H1 (cell line): ENCODE measurements around the gene SMG1. TPM values are rescaled to one million over a fixed set of nuclear protein-coding genes. Genes with fewer than 3 reads are reported as not detected.

Experiments
- CTCF ChIA-PET: fragments of 300-600 bp; sonication (Branson Sonifier 250); formaldehyde crosslinking; loops from one replicate; lab custom pipeline; 2021; ENCODE audit not compliant: partially characterized antibody; lab: Charles Lee
- POLR2A ChIA-PET: fragments of 300-600 bp; sonication (Branson Sonifier 250); formaldehyde crosslinking; loops from one replicate; lab custom pipeline; 2021; ENCODE audit warnings: inconsistent platforms; ENCODE audit not compliant: partially characterized antibody; lab: Charles Lee
- DNase-seq, 2 experiments: peaks; one replicate each; pipeline versions ENCODE4 v3.0.0 to v3.0.0-alpha.2; 2010 to 2022; ENCODE audit warnings: low spot score in 2 of 2, low read depth in 1 of 2, mixed read lengths in 1 of 2
- FAIRE-seq: peaks from 2 replicates; lab custom pipeline; 2011; peaks lifted over from hg19 to GRCh38; lab: Jason Lieb, UNC
- H2AFZ ChIP-seq: 2 replicates; pipeline ENCODE4 v1.8.1; 2012; ENCODE audit warnings: low read length, inconsistent platforms
- H2AK5ac ChIP-seq: 2 replicates; pipeline ENCODE4 v1.6.1; 2013; ENCODE audit warnings: low read depth, low read length
- H2BK120ac ChIP-seq: replicated peaks from 2 replicates; pipeline ENCODE3; 2013; ENCODE audit warnings: low read depth, low read length, inconsistent platforms
- H2BK12ac ChIP-seq: 2 replicates; pipeline ENCODE4 v1.6.1; 2013; ENCODE audit warnings: low read depth, low read length
- H2BK15ac ChIP-seq: 2 replicates; pipeline ENCODE4 v1.6.1; 2013; ENCODE audit warnings: low read length
- H2BK20ac ChIP-seq: 2 replicates; pipeline ENCODE4 v1.6.1; 2013; ENCODE audit warnings: low read length
- H2BK5ac ChIP-seq: 2 replicates; pipeline ENCODE4 v1.6.1; 2013; ENCODE audit warnings: low read depth, low read length
- H3K14ac ChIP-seq: 2 replicates; pipeline ENCODE4 v1.6.1; 2013; ENCODE audit warnings: inconsistent platforms; ENCODE audit not compliant: insufficient read length
- H3K18ac ChIP-seq: 2 replicates; pipeline ENCODE4 v1.6.1; 2013; ENCODE audit warnings: low read length; ENCODE audit errors: extremely low read depth
- H3K23ac ChIP-seq: 2 replicates; pipeline ENCODE4 v1.6.1; 2013; ENCODE audit warnings: inconsistent platforms; ENCODE audit not compliant: insufficient read length
- H3K23me2 ChIP-seq: 2 replicates; pipeline ENCODE4 v1.6.1; 2013; ENCODE audit warnings: low read depth, low read length
- H3K27ac ChIP-seq: 2 replicates; pipeline ENCODE4 v1.6.1; 2011; ENCODE audit warnings: low read depth, low read length, inconsistent platforms
- H3K27me3 ChIP-seq, 4 experiments: replicated peaks in 1 of 4; 1 replicate in 1 of 4; 2 replicates in 3 of 4; pipeline versions ENCODE4 v1.6.1 to v1.8.1; 2011 to 2013; ENCODE audit warnings: low read length in 3 of 4, mild to moderate bottlenecking in 3 of 4, inconsistent platforms in 2 of 4, mixed read lengths in 2 of 4, moderate library complexity in 1 of 4; ENCODE audit not compliant: control insufficient read depth in 3 of 4, insufficient read depth in 3 of 4; ENCODE audit errors: extremely low read depth in 1 of 4
- H3K36me3 ChIP-seq, 4 experiments: 2 replicates each; pipeline versions ENCODE4 v1.6.1 to v1.8.1; 2011 to 2013; ENCODE audit warnings: mild to moderate bottlenecking in 4 of 4, low read length in 3 of 4, moderate library complexity in 2 of 4, control low read depth in 1 of 4, inconsistent platforms in 1 of 4; ENCODE audit not compliant: insufficient read depth in 4 of 4, control insufficient read depth in 2 of 4
- H3K4ac ChIP-seq: replicated peaks from 2 replicates; pipeline ENCODE3; 2013; ENCODE audit warnings: low read length, low read depth, mixed read lengths, inconsistent platforms; ENCODE audit not compliant: insufficient read length
- H3K4me1 ChIP-seq, 4 experiments: replicated peaks in 1 of 4; 1 replicate in 1 of 4; 2 replicates in 3 of 4; pipeline versions ENCODE4 v1.6.1 to v1.8.1; 2011 to 2013; ENCODE audit warnings: low read length in 3 of 4, inconsistent platforms in 2 of 4, mixed read lengths in 1 of 4; ENCODE audit not compliant: insufficient read depth in 4 of 4, control insufficient read depth in 3 of 4
- H3K4me2 ChIP-seq, 2 experiments: 2 replicates each; pipeline versions ENCODE4 v1.6.1 to v1.8.1; 2011 to 2013; ENCODE audit warnings: low read depth in 2 of 2, low read length in 2 of 2, control low read depth in 1 of 2, inconsistent platforms in 1 of 2, mild to moderate bottlenecking in 1 of 2; ENCODE audit not compliant: insufficient read depth in 1 of 2
- H3K4me3 ChIP-seq, 4 experiments: fragments of 200-600, 300-600 bp in 1 of 4; sonication (generic), shearing (Covaris generic), sonication (Bioruptor Twin) in 1 of 4; 2 replicates each; pipeline versions ENCODE4 v1.5.1 to v1.8.1; 2011 to 2016; ENCODE audit warnings: low read length in 4 of 4, low read depth in 3 of 4, control low read depth in 2 of 4, inconsistent platforms in 2 of 4, mild to moderate bottlenecking in 2 of 4, mixed read lengths in 1 of 4, moderate library complexity in 1 of 4; ENCODE audit not compliant: insufficient read depth in 2 of 4; ENCODE audit errors: extremely low read depth in 1 of 4
- H3K56ac ChIP-seq: replicated peaks from 2 replicates; pipeline ENCODE3; 2013; ENCODE audit warnings: low read depth, mild to moderate bottlenecking, mixed read lengths, low read length, inconsistent platforms; ENCODE audit not compliant: insufficient read length
- H3K79me1 ChIP-seq: 2 replicates; pipeline ENCODE4 v1.6.1; 2013; ENCODE audit warnings: low read depth, low read length, control low read depth
- H3K79me2 ChIP-seq, 2 experiments: 2 replicates each; pipeline versions ENCODE4 v1.6.1 to v1.8.1; 2012 to 2013; ENCODE audit warnings: low read length in 2 of 2, mild to moderate bottlenecking in 2 of 2, inconsistent platforms in 1 of 2; ENCODE audit not compliant: insufficient read depth in 2 of 2, control insufficient read depth in 1 of 2
- H3K9ac ChIP-seq, 4 experiments: replicated peaks in 1 of 4; 1 replicate in 1 of 4; 2 replicates in 3 of 4; pipeline versions ENCODE4 v1.6.1 to v1.8.1; 2011 to 2013; ENCODE audit warnings: low read depth in 3 of 4, low read length in 3 of 4, control low read depth in 2 of 4, mild to moderate bottlenecking in 2 of 4, moderate library complexity in 2 of 4, inconsistent platforms in 1 of 4; ENCODE audit errors: extremely low read depth in 1 of 4
- H3K9me3 ChIP-seq, 2 experiments: 2 replicates each; pipeline versions ENCODE4 v1.6.1 to v1.8.1; 2012 to 2013; ENCODE audit warnings: mild to moderate bottlenecking in 2 of 2, moderate library complexity in 2 of 2, control low read depth in 1 of 2, inconsistent platforms in 1 of 2, low read depth in 1 of 2, low read length in 1 of 2, mixed read lengths in 1 of 2; ENCODE audit not compliant: insufficient read depth in 2 of 2
- H4K20me1 ChIP-seq, 2 experiments: replicated peaks in 1 of 2; 2 replicates each; pipeline versions ENCODE3 to v1.8.1; 2011 to 2013; ENCODE audit warnings: inconsistent platforms in 2 of 2, low read length in 2 of 2, mild to moderate bottlenecking in 1 of 2; ENCODE audit not compliant: insufficient read depth in 2 of 2, control insufficient read depth in 1 of 2
- H4K5ac ChIP-seq: 2 replicates; pipeline ENCODE4 v1.6.1; 2013; ENCODE audit warnings: low read length, low read depth, mixed read lengths, inconsistent platforms; ENCODE audit not compliant: insufficient read length
- H4K8ac ChIP-seq: 2 replicates; pipeline ENCODE4 v1.8.0; 2013; ENCODE audit warnings: mild to moderate bottlenecking, moderate library complexity, low read length, inconsistent platforms; ENCODE audit not compliant: insufficient read depth; ENCODE audit errors: extremely low read depth
- H4K91ac ChIP-seq: replicated peaks from 2 replicates; pipeline ENCODE3; 2013; ENCODE audit warnings: low read length, mixed read lengths, inconsistent platforms; ENCODE audit not compliant: insufficient read length
- CBX8 ChIP-seq: fragments of 300-800, 300-1000 bp; sonication (generic); IDR thresholded peaks from 2 replicates; pipeline ENCODE4 v1.7.1; 2016; ENCODE audit warnings: low read depth, low read length, borderline replicate concordance
- CHD2 ChIP-seq: IDR thresholded peaks from 2 replicates; pipeline ENCODE4 v1.6.1; 2012; ENCODE audit warnings: low read length, improper control_type of control experiment
- EZH2 ChIP-seq: fragments of 200-600 bp; sonication (generic); IDR thresholded peaks from 2 replicates; pipeline ENCODE4 v1.7.1; 2012; ENCODE audit warnings: low read depth, mild to moderate bottlenecking, moderate library complexity, low read length, inconsistent platforms; ENCODE audit not compliant: severe bottlenecking
- JUND ChIP-seq: IDR thresholded peaks from 2 replicates; pipeline ENCODE4 v1.6.1; 2011; ENCODE audit warnings: mild to moderate bottlenecking, improper control_type of control experiment, low read length
- POLR2A ChIP-seq, 2 experiments: IDR thresholded peaks; 1 replicate in 1 of 2; 2 replicates in 1 of 2; pipeline ENCODE4 v1.6.1; 2011; ENCODE audit warnings: low read depth in 2 of 2, low read length in 2 of 2, mild to moderate bottlenecking in 2 of 2; ENCODE audit errors: control extremely low read depth in 1 of 2
- POU5F1 ChIP-seq: IDR thresholded peaks from 2 replicates; pipeline ENCODE4 v1.6.1; 2011; ENCODE audit warnings: low read depth, mild to moderate bottlenecking, low read length, moderate library complexity
- SAP30 ChIP-seq: fragments of 300-600 bp; sonication (generic); IDR thresholded peaks from 2 replicates; pipeline ENCODE4 v1.7.1; 2012; ENCODE audit warnings: low read length, moderate library complexity, mild to moderate bottlenecking, inconsistent platforms; ENCODE audit not compliant: insufficient read depth, insufficient replicate concordance
- SIRT6 ChIP-seq: IDR thresholded peaks from one replicate; pipeline ENCODE4 v1.7.1; 2012; ENCODE audit warnings: low read length, inconsistent platforms
- ZNF274 ChIP-seq: IDR thresholded peaks from 2 replicates; pipeline ENCODE4 v1.7.0; 2012; ENCODE audit warnings: low read length, borderline replicate concordance; ENCODE audit errors: extremely low read depth
- WGBS, 2 experiments: shearing (Covaris generic) in 1 of 2; methylation state at CpG; one replicate each; pipeline versions ENCODE4 v1.1.6 to v1.1.7; 2013 to 2015; ENCODE audit warnings: low lambda C conversion rate in 2 of 2, mixed read lengths in 2 of 2, inconsistent platforms in 1 of 2, low coverage in 1 of 2, missing lambda C conversion rate in 1 of 2; ENCODE audit not compliant: insufficient replicate concordance in 2 of 2, insufficient coverage in 1 of 2, insufficient read length in 1 of 2; ENCODE audit errors: extremely low coverage in 1 of 2, missing lambda C conversion rate in 1 of 2; 5-methylcytosine and 5-hydroxymethylcytosine counted together
- polyA plus RNA-seq, 7 experiments: library from polyadenylated mRNA; depleted of rRNA in 3 of 7; stranded (reverse) in 5 of 7; unstranded in 2 of 7; fragments of >200 nt in 5 of 7; fragments of 200-250 nt in 2 of 7; gene quantifications; 1 replicate in 5 of 7; 2 replicates in 1 of 7; 4 replicates in 1 of 7; pipeline versions ENCODE4 v1.2.1 to v1.2.3, GENCODE V29; 2011 to 2013; ENCODE audit warnings: missing spikeins in 2 of 7, mixed read lengths in 2 of 7
- total RNA-seq: library from RNA; stranded (reverse); fragmentation: NEBNext Ultra II Directional; extraction: Animal tissue kit (Norgen Biotek cat#: 25700); gene quantifications from 2 replicates; pipeline ENCODE4 v1.2.1, GENCODE V29; 2021

SMG1 gene
- total and polyA plus RNA-seq, 2 of the 8 experiments (the other 6 are each of a cell fraction or from before 2014, with no cell fraction given) = 14.9 to 90.6 TPM

GRCh38 chr16:18948372-18949020 is 22.3 kb upstream of the SMG1 start:
- no peak overlapping the region for H3K4ac ChIP-seq
- H3K9ac ChIP-seq = no peak overlapping the region
- WGBS, 2 experiments = 90% methylated on average over 8 of the region's 9 CpGs; no CpG with 5 or more reads in 1 of the 2 experiments
- no peak overlapping the region for H2BK15ac ChIP-seq
- H2AFZ ChIP-seq = no peak overlapping the region
- H2BK120ac ChIP-seq = no peak overlapping the region
- no peak overlapping the region for H3K23ac ChIP-seq
- no peak overlapping the region for H3K56ac ChIP-seq
- TF ChIP-seq SAP30 = no peak
- TF ChIP-seq CHD2 = no peak
- TF ChIP-seq SIRT6 = no peak
- no peak for TF ChIP-seq POLR2A (IDR thresholded peaks at IDR 0.05; ENCODE audit: control extremely low read depth in 1 of 2, low read depth in 2 of 2, low read length in 2 of 2)
- TF ChIP-seq JUND = no peak
- TF ChIP-seq ZNF274 = no peak
- TF ChIP-seq POU5F1 = no peak
- no peak for TF ChIP-seq CBX8
- no peak for TF ChIP-seq EZH2
- TF ChIP-seq, all 59 proteins: peak for 0
- Histone ChIP-seq H3K27me3 (no peaks in the 10 kb centered on the region), H3K14ac (no peak overlapping the region), H3K4me1 (peaks cover 0 to 4% (median 0%) of the 10 kb centered on the region in 4 experiments; a peak in 2 of 7 replicates), H4K5ac (no peak overlapping the region), H3K27ac (no peak overlapping the region), H3K9me3 (no peaks in the 10 kb centered on the region), H3K4me3 (no peak overlapping the region), H3K23me2 (no peaks in the 10 kb centered on the region), H4K8ac (no peak overlapping the region), H3K79me1 (no peaks in the 10 kb centered on the region), H4K91ac (no peak overlapping the region), H3K18ac (no peak overlapping the region), H2BK5ac (no peak overlapping the region), H2BK12ac (no peak overlapping the region), H3K79me2 (no peaks in the 10 kb centered on the region), H2BK20ac (no peak overlapping the region), H3K4me2 (no peak overlapping the region), H3K36me3 (no peaks in the 10 kb centered on the region), H4K20me1 (no peaks in the 10 kb centered on the region), H2AK5ac (no peak overlapping the region)
- FAIRE-seq (no peak), DNase-seq (no peak)
- CTCF ChIA-PET = no interaction called here
- POLR2A ChIA-PET = no interaction called here
